ENCODE measurements around the gene CCDC112.

CCDC112 gene

GRCh38 chr5:115257981-115258380 is 38.5 kb downstream of the CCDC112 start:
- TF ChIP-seq FOXM1 (IDR thresholded peaks at IDR 0.05; ENCODE audit: borderline replicate concordance, low read depth), result no peak
- no peak for TF ChIP-seq TAF1 (IDR thresholded peaks at IDR 0.05; ENCODE audit: low read depth)
- TF ChIP-seq CREB1 (IDR thresholded peaks at IDR 0.05; ENCODE audit: low read depth), result no peak
- TF ChIP-seq TCF12 (IDR thresholded peaks at IDR 0.05; ENCODE audit: low read depth), result no peak
- no peak for TF ChIP-seq ZBTB7A (IDR thresholded peaks at IDR 0.05; ENCODE audit: low read depth)
- no peak for TF ChIP-seq USF1 (IDR thresholded peaks at IDR 0.05)
- no peak for TF ChIP-seq EGR1 (IDR thresholded peaks at IDR 0.05)
- TF ChIP-seq NFIC (IDR thresholded peaks at IDR 0.05), result no peak
- TF ChIP-seq TEAD4 (IDR thresholded peaks at IDR 0.05), result no peak
- TF ChIP-seq CEBPB (IDR thresholded peaks at IDR 0.05), result no peak
- no peak for TF ChIP-seq YY1 (IDR thresholded peaks at IDR 0.05; ENCODE audit: low read depth)
- TF ChIP-seq REST (IDR thresholded peaks at IDR 0.05; ENCODE audit: low read depth), result no peak
- no peak for TF ChIP-seq MAX (IDR thresholded peaks at IDR 0.05)
- no peak for TF ChIP-seq EP300 (IDR thresholded peaks at IDR 0.05; ENCODE audit: borderline replicate concordance)
- TF ChIP-seq RAD21 (IDR thresholded peaks at IDR 0.05; ENCODE audit: low read depth), result no peak

GRCh38 chr5:115246361-115246991 is 50.0 kb downstream of the CCDC112 start:
- TF ChIP-seq EGR1 (IDR thresholded peaks at IDR 0.05) (no peak), EP300 (IDR thresholded peaks at IDR 0.05; ENCODE audit: borderline replicate concordance) (no peak), RAD21 (IDR thresholded peaks at IDR 0.05; ENCODE audit: low read depth) (peak; percentile 79)

GRCh38 chr5:115243412-115243811 is 53.0 kb downstream of the CCDC112 start:
- TF ChIP-seq TAF1 (IDR thresholded peaks at IDR 0.05; ENCODE audit: low read depth) (no peak), EGR1 (IDR thresholded peaks at IDR 0.05) (no peak), CEBPB (IDR thresholded peaks at IDR 0.05) (no peak), TEAD4 (IDR thresholded peaks at IDR 0.05) (no peak), CREB1 (IDR thresholded peaks at IDR 0.05; ENCODE audit: low read depth) (no peak), USF1 (IDR thresholded peaks at IDR 0.05) (no peak), TCF12 (IDR thresholded peaks at IDR 0.05; ENCODE audit: low read depth) (no peak), REST (IDR thresholded peaks at IDR 0.05; ENCODE audit: low read depth) (no peak), YY1 (IDR thresholded peaks at IDR 0.05; ENCODE audit: low read depth) (no peak), RAD21 (IDR thresholded peaks at IDR 0.05; ENCODE audit: low read depth) (no peak), MAX (IDR thresholded peaks at IDR 0.05) (no peak), FOXM1 (IDR thresholded peaks at IDR 0.05; ENCODE audit: borderline replicate concordance, low read depth) (no peak), NFIC (IDR thresholded peaks at IDR 0.05) (no peak), EP300 (IDR thresholded peaks at IDR 0.05; ENCODE audit: borderline replicate concordance) (no peak), ZBTB7A (IDR thresholded peaks at IDR 0.05; ENCODE audit: low read depth) (no peak)

GRCh38 chr5:115241881-115242642 is 54.4 kb downstream of the CCDC112 start:
- TF ChIP-seq CREB1 (IDR thresholded peaks at IDR 0.05; ENCODE audit: low read depth), result no peak
- no peak for TF ChIP-seq NFIC (IDR thresholded peaks at IDR 0.05)
- TF ChIP-seq EP300 (IDR thresholded peaks at IDR 0.05; ENCODE audit: borderline replicate concordance), result no peak
- no peak for TF ChIP-seq TAF1 (IDR thresholded peaks at IDR 0.05; ENCODE audit: low read depth)
- no peak for TF ChIP-seq TCF12 (IDR thresholded peaks at IDR 0.05; ENCODE audit: low read depth)

GRCh38 chr5:115237066-115237465 is 59.4 kb downstream of the CCDC112 start:
- no peak for TF ChIP-seq REST (IDR thresholded peaks at IDR 0.05; ENCODE audit: low read depth)
- no peak for TF ChIP-seq TAF1 (IDR thresholded peaks at IDR 0.05; ENCODE audit: low read depth)
- no peak for TF ChIP-seq USF1 (IDR thresholded peaks at IDR 0.05)
- TF ChIP-seq FOXM1 (IDR thresholded peaks at IDR 0.05; ENCODE audit: borderline replicate concordance, low read depth), result no peak
- TF ChIP-seq TCF12 (IDR thresholded peaks at IDR 0.05; ENCODE audit: low read depth), result no peak
- TF ChIP-seq EP300 (IDR thresholded peaks at IDR 0.05; ENCODE audit: borderline replicate concordance), result no peak
- TF ChIP-seq TEAD4 (IDR thresholded peaks at IDR 0.05), result no peak
- no peak for TF ChIP-seq EGR1 (IDR thresholded peaks at IDR 0.05)
- no peak for TF ChIP-seq CREB1 (IDR thresholded peaks at IDR 0.05; ENCODE audit: low read depth)
- no peak for TF ChIP-seq CEBPB (IDR thresholded peaks at IDR 0.05)
- TF ChIP-seq MAX (IDR thresholded peaks at IDR 0.05), result no peak
- TF ChIP-seq ZBTB7A (IDR thresholded peaks at IDR 0.05; ENCODE audit: low read depth), result no peak
- TF ChIP-seq NFIC (IDR thresholded peaks at IDR 0.05), result no peak

Data from Ishikawa (cell line).